HUES6 (cell line): ENCODE measurements around the gene GSK3A.
A peak's percentile ranks its signal among the peaks of the same experiment; 100 is the strongest.

ENCODE experiments used
- H3K27ac ChIP-seq: 2 replicates; pipeline ENCODE4 v1.7.0; 2013; ENCODE audit warnings: low read depth, mild to moderate bottlenecking, low read length, inconsistent platforms
- H3K27me3 ChIP-seq: 2 replicates; pipeline ENCODE4 v1.6.1; 2013; ENCODE audit warnings: low read length; ENCODE audit not compliant: control insufficient read depth, insufficient read depth
- H3K36me3 ChIP-seq: 2 replicates; pipeline ENCODE4 v1.6.1; 2013; ENCODE audit warnings: low read length; ENCODE audit not compliant: control insufficient read depth, insufficient read depth
- H3K4me1 ChIP-seq: 2 replicates; pipeline ENCODE4 v1.6.1; 2013; ENCODE audit warnings: low read length; ENCODE audit not compliant: control insufficient read depth, insufficient read depth
- H3K4me3 ChIP-seq: 2 replicates; pipeline ENCODE4 v1.5.1; 2013; ENCODE audit warnings: low read depth, low read length
- H3K9ac ChIP-seq: one replicate; pipeline ENCODE4 v1.6.1; 2013; ENCODE audit warnings: mild to moderate bottlenecking, low read length
- H3K9me3 ChIP-seq: 2 replicates; pipeline ENCODE4 v1.6.1; 2013; ENCODE audit warnings: low read depth, low read length; ENCODE audit not compliant: control insufficient read depth, insufficient read depth

GSK3A gene

DNA sequence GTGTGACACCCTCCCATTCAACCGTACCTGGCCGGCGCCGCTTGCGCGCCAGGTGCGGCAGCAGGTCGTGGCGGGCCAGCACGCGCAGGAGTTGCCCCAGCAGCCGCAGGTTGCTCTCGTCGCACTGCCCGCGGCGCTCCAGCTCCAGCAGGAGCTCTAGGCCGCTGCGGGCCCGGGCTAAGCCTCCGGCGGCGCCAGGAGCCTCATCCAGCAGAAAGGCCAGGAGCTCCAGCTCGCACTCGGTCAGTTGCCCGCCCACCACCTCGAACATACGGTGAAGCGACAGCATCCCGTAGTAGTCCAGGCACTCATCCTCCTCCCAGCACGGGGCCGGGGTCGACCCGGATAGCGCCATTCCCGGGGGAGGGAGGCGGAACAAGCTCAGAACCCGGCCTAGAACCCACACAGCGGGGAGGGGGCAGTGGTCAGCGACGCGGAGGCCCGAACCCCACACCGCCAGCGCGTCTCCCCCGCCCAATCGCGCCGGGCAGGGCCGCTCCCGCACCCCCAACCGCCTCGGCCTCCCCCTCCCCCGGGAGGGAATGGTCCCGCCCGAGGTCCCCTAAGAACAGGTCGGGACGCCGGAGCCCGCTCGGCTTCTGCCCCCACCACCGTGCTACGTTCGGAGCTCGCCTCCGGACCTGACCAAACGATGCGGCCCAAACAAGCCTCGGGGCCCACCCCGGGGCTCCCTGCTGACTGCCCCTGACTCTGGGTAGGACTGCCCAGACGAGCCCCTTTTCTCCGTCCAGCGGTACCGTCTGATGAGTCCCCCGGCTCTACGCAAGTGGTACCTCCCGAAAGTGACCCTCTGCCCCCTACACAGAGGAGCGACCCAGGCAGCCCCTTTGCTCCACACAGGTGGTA lies 25.5 kb downstream of the GSK3A start:
- H3K9me3 ChIP-seq: no peaks in the 10 kb centered on the region
- H3K4me3 ChIP-seq: peak overlapping the region; percentile 75
- peak overlapping the region; percentile 86 for H3K9ac ChIP-seq
- H3K27me3 ChIP-seq: no peaks in the 10 kb centered on the region
- peaks cover 25% of the 10 kb centered on the region for H3K4me1 ChIP-seq
- peaks cover 35% of the 10 kb centered on the region for H3K36me3 ChIP-seq
- H3K27ac ChIP-seq: peak overlapping the region; percentile 91

GRCh38 chr19:42214810-42215485 lies 27.5 kb downstream of the GSK3A start:
- Histone ChIP-seq H3K36me3 (peaks cover 45% of the 10 kb centered on the region), H3K27me3 (no peaks in the 10 kb centered on the region), H3K27ac (no peak overlapping the region), H3K4me1 (peaks cover 21% of the 10 kb centered on the region), H3K4me3 (no peak overlapping the region), H3K9me3 (no peaks in the 10 kb centered on the region), H3K9ac (no peak overlapping the region)

DNA sequence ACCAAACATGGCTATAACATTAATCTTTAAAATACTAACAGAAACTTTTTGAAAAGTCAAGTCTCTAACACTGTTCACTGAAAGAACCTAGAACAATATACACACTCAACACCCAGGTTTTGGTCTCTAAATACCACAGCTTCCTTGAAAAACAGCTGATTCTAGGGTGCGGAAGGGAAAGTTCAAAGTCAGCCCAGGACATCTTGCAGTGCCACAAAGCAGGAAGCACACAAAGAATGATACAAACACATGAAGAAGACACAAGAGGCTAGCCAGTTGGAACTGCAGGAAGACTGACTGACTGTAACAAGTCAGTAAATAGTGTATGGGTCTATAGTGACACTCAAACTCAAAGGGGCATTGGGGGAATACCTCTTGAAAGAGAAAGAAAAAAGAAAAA lies 29.5 kb downstream of the GSK3A start:
- Histone ChIP-seq H3K36me3 (peaks cover 66% of the 10 kb centered on the region), H3K9me3 (no peaks in the 10 kb centered on the region), H3K27me3 (no peaks in the 10 kb centered on the region), H3K4me3 (no peak overlapping the region), H3K27ac (no peak overlapping the region), H3K4me1 (peaks cover 10% of the 10 kb centered on the region), H3K9ac (no peak overlapping the region)

GRCh38 chr19:42208612-42209011 lies 33.8 kb downstream of the GSK3A start:
- Histone ChIP-seq H3K9ac (no peak overlapping the region), H3K27me3 (no peaks in the 10 kb centered on the region), H3K4me3 (no peak overlapping the region), H3K9me3 (no peaks in the 10 kb centered on the region), H3K4me1 (peaks cover 5% of the 10 kb centered on the region; the same call in 1 of the 2 replicates), H3K36me3 (peaks cover 81% of the 10 kb centered on the region), H3K27ac (no peak overlapping the region)

DNA sequence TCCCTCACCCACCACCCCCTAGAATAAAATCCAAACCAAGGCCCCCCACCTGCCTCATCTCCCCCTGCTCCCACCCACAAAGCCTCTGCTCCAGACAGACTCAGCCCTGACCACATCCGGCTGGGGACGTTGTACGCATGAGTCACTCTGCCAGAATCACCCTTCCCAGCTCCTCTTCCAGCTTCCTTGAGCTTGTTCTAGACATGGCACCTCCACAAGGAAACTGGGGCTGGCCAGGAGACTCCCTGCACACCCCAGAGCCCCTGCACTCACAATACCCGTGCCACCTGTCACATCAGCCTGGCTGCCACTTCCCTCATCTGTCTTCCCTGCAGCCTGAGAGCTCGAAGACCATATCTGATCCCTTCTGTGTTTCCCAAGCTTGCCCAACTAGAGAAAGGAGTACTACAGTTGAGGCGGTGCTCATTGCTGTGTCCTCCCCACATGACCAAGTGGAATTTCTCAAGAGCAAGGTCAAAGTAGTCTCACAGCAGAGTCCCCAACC lies 34.6 kb downstream of the GSK3A start:
- Histone ChIP-seq H3K27ac (no peak overlapping the region), H3K4me3 (no peak overlapping the region), H3K36me3 (peaks cover 81% of the 10 kb centered on the region), H3K9ac (no peak overlapping the region), H3K9me3 (no peaks in the 10 kb centered on the region), H3K27me3 (no peaks in the 10 kb centered on the region), H3K4me1 (peaks cover 5% of the 10 kb centered on the region; the same call in 1 of the 2 replicates)

GRCh38 chr19:42206871-42207755 lies 35.3 kb downstream of the GSK3A start:
- Histone ChIP-seq H3K4me3 (no peak overlapping the region), H3K9ac (no peak overlapping the region), H3K36me3 (peaks cover 80% of the 10 kb centered on the region), H3K27ac (no peak overlapping the region), H3K27me3 (no peaks in the 10 kb centered on the region), H3K4me1 (peaks cover 5% of the 10 kb centered on the region; the same call in 1 of the 2 replicates), H3K9me3 (no peaks in the 10 kb centered on the region)

DNA sequence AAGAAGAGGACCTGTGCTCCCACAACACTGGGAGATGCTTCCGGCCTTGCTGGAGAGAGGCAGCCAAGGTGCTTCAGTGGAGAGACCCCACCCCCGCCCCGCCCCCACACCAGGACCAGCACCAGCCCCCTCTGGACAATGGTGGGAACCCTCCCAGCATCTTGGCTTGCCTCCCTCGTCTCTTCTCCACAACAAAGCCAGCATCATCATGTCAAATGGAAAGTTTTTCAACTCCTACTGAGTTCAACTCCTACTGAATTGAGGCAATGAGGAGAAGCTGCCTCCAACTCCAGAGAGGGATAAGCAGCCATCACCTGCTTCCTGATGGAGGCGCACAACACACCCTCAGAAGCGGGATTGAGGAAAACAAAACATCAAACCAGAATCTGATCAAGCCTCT lies 37.7 kb downstream of the GSK3A start:
- peaks cover 88% of the 10 kb centered on the region for H3K36me3 ChIP-seq
- no peaks in the 10 kb centered on the region for H3K9me3 ChIP-seq
- H3K27me3 ChIP-seq: no peaks in the 10 kb centered on the region

DNA sequence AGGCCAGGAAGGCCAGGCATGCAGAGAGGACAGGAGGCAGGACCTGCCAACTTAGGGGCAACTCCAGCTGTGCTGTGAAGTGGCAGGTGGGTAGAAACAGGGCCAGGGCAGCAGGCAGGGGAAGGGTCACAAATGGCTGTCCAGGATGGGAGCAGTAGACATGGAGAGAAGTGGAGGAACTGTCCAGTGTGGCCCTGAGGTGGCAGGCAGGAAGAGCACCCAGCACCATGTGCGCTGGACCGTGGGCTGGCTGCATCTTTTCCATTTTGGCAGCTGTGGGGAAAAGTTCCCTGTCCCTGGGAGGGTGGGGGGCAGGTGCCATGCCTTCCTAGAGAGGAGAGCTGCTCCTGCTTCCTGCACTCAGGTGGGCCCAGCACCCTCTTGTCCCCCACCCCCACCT lies 38.7 kb downstream of the GSK3A start:
- Histone ChIP-seq H3K4me3 (no peak overlapping the region), H3K9me3 (no peaks in the 10 kb centered on the region), H3K27me3 (no peaks in the 10 kb centered on the region), H3K9ac (no peak overlapping the region), H3K36me3 (peaks cover 88% of the 10 kb centered on the region), H3K4me1 (peaks cover 19% of the 10 kb centered on the region), H3K27ac (no peak overlapping the region)

More for the DNA sequence above, 37.7 kb downstream of the GSK3A start:
- Histone ChIP-seq H3K4me3 (no peak overlapping the region), H3K9ac (no peak overlapping the region), H3K27ac (no peak overlapping the region), H3K4me1 (peaks cover 12% of the 10 kb centered on the region)

DNA sequence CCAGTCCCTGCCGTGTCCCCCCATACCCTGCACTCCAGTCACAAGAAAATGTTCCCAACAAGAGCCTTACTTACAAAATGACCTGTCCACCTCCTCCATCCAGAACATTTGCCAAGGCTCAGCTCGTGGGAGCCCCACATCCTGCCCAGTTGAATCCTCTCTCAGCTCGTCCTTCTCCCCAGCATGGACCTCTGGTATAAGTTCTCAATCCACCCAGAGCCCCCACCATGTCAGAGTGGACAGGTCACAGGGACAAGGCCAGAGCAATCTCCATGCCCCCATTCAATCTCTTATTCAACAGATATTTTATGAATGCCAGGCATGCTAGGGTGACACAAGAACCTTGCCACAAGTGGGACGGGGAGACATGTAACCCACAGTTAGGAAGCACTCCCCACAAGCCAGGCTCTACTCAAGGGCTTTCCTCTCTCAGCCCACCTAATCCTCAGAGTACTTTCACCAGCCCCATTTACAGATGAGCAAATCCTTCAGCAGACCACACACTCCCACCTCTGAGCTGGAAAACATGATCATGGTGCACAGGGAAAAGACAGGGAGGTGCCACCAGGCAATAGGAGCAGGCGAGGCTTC lies 40.0 kb downstream of the GSK3A start:
- peaks cover 21% of the 10 kb centered on the region for H3K4me1 ChIP-seq

GRCh38 chr19:42201489-42202289 lies 40.7 kb downstream of the GSK3A start:
- H3K9me3 ChIP-seq: no peaks in the 10 kb centered on the region
- H3K27ac ChIP-seq: no peak overlapping the region
- peaks cover 28% of the 10 kb centered on the region for H3K4me1 ChIP-seq
- H3K36me3 ChIP-seq: peaks cover 71% of the 10 kb centered on the region
- no peak overlapping the region for H3K4me3 ChIP-seq
- no peak overlapping the region for H3K9ac ChIP-seq
- H3K27me3 ChIP-seq: no peaks in the 10 kb centered on the region

More for the DNA sequence above, 40.0 kb downstream of the GSK3A start:
- Histone ChIP-seq H3K9me3 (no peaks in the 10 kb centered on the region), H3K27me3 (no peaks in the 10 kb centered on the region), H3K9ac (no peak overlapping the region), H3K27ac (no peak overlapping the region), H3K4me3 (no peak overlapping the region), H3K36me3 (peaks cover 78% of the 10 kb centered on the region)
